Measurements from ENCODE around the gene SPG7.
A peak's percentile ranks its signal among the peaks of the same experiment; 100 is the strongest.
"Not testable (repeated sequence)": the region's sequence is repeated elsewhere in the genome, so short reads cannot be mapped to it uniquely, and the experiment has no call there.

The SPG7 gene

GRCh38 chr16:89507834-89508590 lies at the start of gene SPG7:
Gene SPG7, plus strand, starts transcription at chr16:89508403. Its CDS starts 15 bp downstream, at chr16:89508418.
- no peak for TF ChIP-seq EZH2 (optimal IDR thresholded peaks at IDR 0.05; ENCODE audit: low read depth, low read length)
- Histone ChIP-seq H3K4me2 (ENCODE audit: low read depth, low read length) (peak within 1 kb of the TSS; percentile 81), H3K4me3 (ENCODE audit: low read length) (peak within 1 kb of the TSS; percentile 74), H3K9me3 (replicated peaks; ENCODE audit: insufficient read depth, low read length) (no peaks in the 10 kb centered on the region), H3K27me3 (replicated peaks; ENCODE audit: insufficient read depth, low read length) (no peaks in the 10 kb centered on the region), H3K36me3 (replicated peaks; ENCODE audit: insufficient read depth, low read length) (no peaks in the 10 kb centered on the region), H3K9ac (ENCODE audit: low read length) (peak within 1 kb of the TSS; percentile 68), H4K20me1 (ENCODE audit: insufficient read depth, low read length) (no peaks in the 10 kb centered on the region), H2AFZ (ENCODE audit: low read length) (peak within 1 kb of the TSS; percentile 75; the same call in 1 of the 2 replicates), H3F3A (ENCODE audit: insufficient read depth, low read length) (no peaks in the 10 kb centered on the region), H3K4me1 (ENCODE audit: low read length) (no peaks in the 10 kb centered on the region), H3K9me2 (replicated peaks; ENCODE audit: insufficient read depth, low read length) (no peaks in the 10 kb centered on the region), H3K79me2 (ENCODE audit: low read length) (peaks cover 23% of the 10 kb centered on the region), H3K27ac (ENCODE audit: low read length) (peak within 1 kb of the TSS; percentile 38; the same call in 1 of the 2 replicates)
- DNase-seq, result peak; percentile 75

- H3F3A ChIP-seq (ENCODE audit: insufficient read depth, low read length), result peaks cover under 1% of the 10 kb centered on the region; the same call in 1 of the 2 replicates
- peaks cover 79% of the 10 kb centered on the region for H3K79me2 ChIP-seq (ENCODE audit: low read length)
- H3K27me3 ChIP-seq (replicated peaks; ENCODE audit: insufficient read depth, low read length), result no peaks in the 10 kb centered on the region
- H2AFZ ChIP-seq (ENCODE audit: low read length), result no peak overlapping the region
- no peaks in the 10 kb centered on the region for H3K9me2 ChIP-seq (replicated peaks; ENCODE audit: insufficient read depth, low read length)
- no peaks in the 10 kb centered on the region for H3K36me3 ChIP-seq (replicated peaks; ENCODE audit: insufficient read depth, low read length)
- no peaks in the 10 kb centered on the region for H3K9me3 ChIP-seq (replicated peaks; ENCODE audit: insufficient read depth, low read length)
- H4K20me1 ChIP-seq (ENCODE audit: insufficient read depth, low read length), result 0 out of 2 replicates have a peak, but pooled peaks cover 3% of the 10 kb centered on the region
- peaks cover 8% of the 10 kb centered on the region for H3K4me1 ChIP-seq (ENCODE audit: low read length)
- no peak overlapping the region for H3K4me2 ChIP-seq (ENCODE audit: low read depth, low read length)
- DNase-seq, result no peak
- TF ChIP-seq CTCF (IDR thresholded peaks at IDR 0.05; ENCODE audit: low read length), result no peak
- H3K9ac ChIP-seq (ENCODE audit: low read length), result no peak overlapping the region
- no peak overlapping the region for H3K27ac ChIP-seq (ENCODE audit: low read length)
- H3K4me3 ChIP-seq (ENCODE audit: low read length), result no peak overlapping the region
Observed at GRCh38 chr16:89458551-89458950, 49.7 kb upstream of the SPG7 start.

GRCh38 chr16:89458967-89459366 lies 49.2 kb upstream of the SPG7 start:
- Histone ChIP-seq H3K4me2 (ENCODE audit: low read depth, low read length) (no peak overlapping the region), H3F3A (ENCODE audit: insufficient read depth, low read length) (no peaks in the 10 kb centered on the region), H3K79me2 (ENCODE audit: low read length) (peaks cover 79% of the 10 kb centered on the region), H3K4me1 (ENCODE audit: low read length) (peaks cover 4% of the 10 kb centered on the region), H3K36me3 (replicated peaks; ENCODE audit: insufficient read depth, low read length) (no peaks in the 10 kb centered on the region), H4K20me1 (ENCODE audit: insufficient read depth, low read length) (0 out of 2 replicates have a peak, but pooled peaks cover 3% of the 10 kb centered on the region), H3K9me2 (replicated peaks; ENCODE audit: insufficient read depth, low read length) (no peaks in the 10 kb centered on the region), H2AFZ (ENCODE audit: low read length) (no peak overlapping the region), H3K27me3 (replicated peaks; ENCODE audit: insufficient read depth, low read length) (no peaks in the 10 kb centered on the region), H3K9ac (ENCODE audit: low read length) (no peak overlapping the region), H3K4me3 (ENCODE audit: low read length) (no peak overlapping the region), H3K27ac (ENCODE audit: low read length) (no peak overlapping the region), H3K9me3 (replicated peaks; ENCODE audit: insufficient read depth, low read length) (no peaks in the 10 kb centered on the region)
- no peak for DNase-seq
- no peak for TF ChIP-seq EZH2phosphoT487 (IDR thresholded peaks at IDR 0.05; ENCODE audit: low read length)
- TF ChIP-seq CTCF (IDR thresholded peaks at IDR 0.05; ENCODE audit: low read length), result no peak
- no peak for TF ChIP-seq EZH2 (optimal IDR thresholded peaks at IDR 0.05; ENCODE audit: low read depth, low read length)

- H2AFZ ChIP-seq (ENCODE audit: low read length), result no peak overlapping the region
- H3K4me3 ChIP-seq (ENCODE audit: low read length), result no peak overlapping the region
- no peaks in the 10 kb centered on the region for H3K9me2 ChIP-seq (replicated peaks; ENCODE audit: insufficient read depth, low read length)
- 0 out of 2 replicates have a peak, but pooled peaks cover 3% of the 10 kb centered on the region for H4K20me1 ChIP-seq (ENCODE audit: insufficient read depth, low read length)
- H3F3A ChIP-seq (ENCODE audit: insufficient read depth, low read length), result no peaks in the 10 kb centered on the region
- no peak for DNase-seq
- H3K4me1 ChIP-seq (ENCODE audit: low read length), result no peaks in the 10 kb centered on the region
- TF ChIP-seq CTCF (IDR thresholded peaks at IDR 0.05; ENCODE audit: low read length) (no peak), EZH2phosphoT487 (IDR thresholded peaks at IDR 0.05; ENCODE audit: low read length) (no peak), EZH2 (optimal IDR thresholded peaks at IDR 0.05; ENCODE audit: low read depth, low read length) (no peak)
- no peaks in the 10 kb centered on the region for H3K36me3 ChIP-seq (replicated peaks; ENCODE audit: insufficient read depth, low read length)
- H3K9ac ChIP-seq (ENCODE audit: low read length), result no peak overlapping the region
- no peak overlapping the region for H3K4me2 ChIP-seq (ENCODE audit: low read depth, low read length)
- no peaks in the 10 kb centered on the region for H3K9me3 ChIP-seq (replicated peaks; ENCODE audit: insufficient read depth, low read length)
- no peak overlapping the region for H3K27ac ChIP-seq (ENCODE audit: low read length)
- H3K79me2 ChIP-seq (ENCODE audit: low read length), result peaks cover 81% of the 10 kb centered on the region
- no peaks in the 10 kb centered on the region for H3K27me3 ChIP-seq (replicated peaks; ENCODE audit: insufficient read depth, low read length)
Observed at GRCh38 chr16:89460556-89460955, 47.6 kb upstream of the SPG7 start.

GRCh38 chr16:89461890-89462289 lies 46.3 kb upstream of the SPG7 start:
- H3K36me3 ChIP-seq (replicated peaks; ENCODE audit: insufficient read depth, low read length); DNase-seq; H4K20me1 ChIP-seq (ENCODE audit: insufficient read depth, low read length); H2AFZ ChIP-seq (ENCODE audit: low read length); H3K27ac ChIP-seq (ENCODE audit: low read length); H3K9me2 ChIP-seq (replicated peaks; ENCODE audit: insufficient read depth, low read length); H3K4me2 ChIP-seq (ENCODE audit: low read depth, low read length); H3K27me3 ChIP-seq (replicated peaks; ENCODE audit: insufficient read depth, low read length); H3F3A ChIP-seq (ENCODE audit: insufficient read depth, low read length); H3K4me3 ChIP-seq (ENCODE audit: low read length); H3K9me3 ChIP-seq (replicated peaks; ENCODE audit: insufficient read depth, low read length); H3K9ac ChIP-seq (ENCODE audit: low read length); H3K4me1 ChIP-seq (ENCODE audit: low read length): not testable (repeated sequence)
- H3K79me2 ChIP-seq (ENCODE audit: low read length), result peaks cover 82% of the 10 kb centered on the region

Measured in MM.1S (cell line).